Endothelial cell of umbilical vein (primary cell): ENCODE data around the gene ZNF438. TPM values are rescaled to one million over a fixed set of nuclear protein-coding genes. Genes with fewer than 3 reads are reported as not detected.

Experiments
- BruUV-seq: library from RNA; stranded (reverse); fragments of 400-500 nt; replicated peaks from 2 replicates; lab custom pipeline; 2021; lab: Mats Ljungman, UMichigan
- CTCF ChIA-PET: fragments of 300-600, 350-600 bp; sonication (Branson Sonifier 250); formaldehyde crosslinking; loops from one replicate; lab custom pipeline; 2021; ENCODE audit warnings: antibody characterized with exemption, inconsistent platforms; lab: Charles Lee
- POLR2A ChIA-PET: fragments of 300-600, 350-600 bp; sonication (Branson Sonifier 250); formaldehyde crosslinking; loops from one replicate; lab custom pipeline; 2021; ENCODE audit warnings: antibody characterized with exemption, inconsistent platforms; lab: Charles Lee
- DNase-seq: peaks from one replicate; pipeline ENCODE4 v3.0.0-alpha.2; 2011; ENCODE audit warnings: low read depth, low spot score
- FAIRE-seq: peaks from 2 replicates; lab custom pipeline; 2011; peaks lifted over from hg19 to GRCh38; lab: Jason Lieb, UNC
- H2AFZ ChIP-seq: 2 replicates; pipeline ENCODE4 v1.6.0; 2012; ENCODE audit warnings: low read depth, low read length, control low read depth, inconsistent platforms
- H3K27ac ChIP-seq: 2 replicates; pipeline ENCODE4 v1.5.1; 2011; ENCODE audit warnings: low read depth, mild to moderate bottlenecking, control low read depth, low read length, moderate library complexity; ENCODE audit not compliant: insufficient read depth
- H3K27me3 ChIP-seq, 2 experiments: 2 replicates each; pipeline versions ENCODE4 v1.6.0 to v1.6.1; 2011; ENCODE audit warnings: low read length in 2 of 2, mixed read lengths in 1 of 2; ENCODE audit not compliant: control insufficient read depth in 2 of 2, insufficient read depth in 2 of 2
- H3K36me3 ChIP-seq, 2 experiments: 2 replicates in 1 of 2; 3 replicates in 1 of 2; pipeline ENCODE4 v1.5.1; 2011; ENCODE audit warnings: low read length in 2 of 2, mild to moderate bottlenecking in 1 of 2, moderate library complexity in 1 of 2; ENCODE audit not compliant: control insufficient read depth in 2 of 2, insufficient read depth in 2 of 2; ENCODE audit errors: extremely low read depth in 1 of 2
- H3K4me1 ChIP-seq: 3 replicates; pipeline ENCODE4 v1.5.1; 2011; ENCODE audit warnings: mild to moderate bottlenecking, low read length; ENCODE audit not compliant: control insufficient read depth, insufficient read depth; ENCODE audit errors: extremely low read depth
- H3K4me2 ChIP-seq: 2 replicates; pipeline ENCODE4 v1.6.1; 2011; ENCODE audit warnings: low read length, control low read depth, mixed read lengths; ENCODE audit not compliant: insufficient read depth
- H3K4me3 ChIP-seq, 3 experiments: fragments of 200-600 bp in 1 of 3; sonication (generic), shearing (Covaris generic) in 1 of 3; replicated peaks in 1 of 3; 2 replicates each; pipeline ENCODE4 v1.5.1; 2011 to 2016; ENCODE audit warnings: control low read depth in 3 of 3, low read length in 3 of 3, mild to moderate bottlenecking in 2 of 3, inconsistent platforms in 1 of 3, low read depth in 1 of 3, moderate library complexity in 1 of 3; ENCODE audit not compliant: insufficient read depth in 1 of 3
- H3K79me2 ChIP-seq: 2 replicates; pipeline ENCODE4 v1.6.0; 2012; ENCODE audit warnings: low read length, inconsistent platforms; ENCODE audit not compliant: control insufficient read depth, insufficient read depth
- H3K9ac ChIP-seq: replicated peaks from 2 replicates; pipeline ENCODE3; 2011; ENCODE audit warnings: low read length, control low read depth; ENCODE audit not compliant: insufficient read depth; ENCODE audit errors: extremely low read depth
- H3K9me1 ChIP-seq: replicated peaks from 3 replicates; pipeline ENCODE4 v1.6.0; 2011; ENCODE audit warnings: mild to moderate bottlenecking, low read length; ENCODE audit not compliant: control insufficient read depth, insufficient read depth; ENCODE audit errors: extremely low read depth
- H3K9me3 ChIP-seq: replicated peaks from 2 replicates; pipeline ENCODE4 v1.5.1; 2012; ENCODE audit warnings: low read length, inconsistent platforms; ENCODE audit not compliant: control insufficient read depth, insufficient read depth
- H4K20me1 ChIP-seq: replicated peaks from 2 replicates; pipeline ENCODE3; 2011; ENCODE audit warnings: mild to moderate bottlenecking, low read length; ENCODE audit not compliant: control insufficient read depth, insufficient read depth; ENCODE audit errors: extremely low read depth
- CTCF ChIP-seq, 2 donors: IDR thresholded peaks; 1 replicate in 1 of 2; 2 replicates in 1 of 2; pipeline ENCODE4 v1.5.1; 2011; ENCODE audit warnings: low read length in 2 of 2, mild to moderate bottlenecking in 2 of 2, moderate library complexity in 2 of 2, control low read depth in 1 of 2, inconsistent platforms in 1 of 2, low read depth in 1 of 2; ENCODE audit not compliant: insufficient read depth in 1 of 2; ENCODE audit errors: extremely low read depth in 1 of 2
- EZH2 ChIP-seq: IDR thresholded peaks from 2 replicates; pipeline ENCODE4 v1.6.1; 2012; ENCODE audit warnings: borderline replicate concordance, low read depth, mild to moderate bottlenecking, moderate library complexity, low read length, inconsistent platforms; ENCODE audit not compliant: severe bottlenecking
- FOS ChIP-seq: IDR thresholded peaks from 2 replicates; pipeline ENCODE4 v1.6.1; 2011; ENCODE audit warnings: mild to moderate bottlenecking, low read length, moderate library complexity, borderline replicate concordance; ENCODE audit not compliant: insufficient read depth
- GATA2 ChIP-seq: IDR thresholded peaks from 2 replicates; pipeline ENCODE4 v1.7.0; 2011; ENCODE audit warnings: low read depth, mild to moderate bottlenecking, moderate library complexity, mixed read lengths, low read length; ENCODE audit not compliant: insufficient read length, insufficient read depth
- JUN ChIP-seq: IDR thresholded peaks from 2 replicates; pipeline ENCODE4 v1.6.1; 2011; ENCODE audit warnings: borderline replicate concordance, low read depth; ENCODE audit not compliant: insufficient read length, insufficient read depth
- MAX ChIP-seq: IDR thresholded peaks from 2 replicates; pipeline ENCODE4 v1.6.1; 2011; ENCODE audit not compliant: insufficient read depth, insufficient read length
- MYC ChIP-seq: IDR thresholded peaks from one replicate; pipeline ENCODE4 v1.6.1; 2011; ENCODE audit warnings: mild to moderate bottlenecking, low read depth, low read length
- POLR2A ChIP-seq: IDR thresholded peaks from 2 replicates; pipeline ENCODE4 v1.6.1; 2012; ENCODE audit warnings: low read depth, mild to moderate bottlenecking, control low read depth, low read length
- POLR2AphosphoS5 ChIP-seq: IDR thresholded peaks from 2 replicates; pipeline ENCODE4 v1.6.1; 2012; ENCODE audit warnings: low read depth, mild to moderate bottlenecking, control low read depth, low read length, moderate library complexity; ENCODE audit not compliant: insufficient read depth
- dilution Hi-C: fragments of 300-500 bp; cut with MboI; formaldehyde crosslinking; loops from one replicate; pipeline ENCODE4 v1.15.0; 2019; ENCODE audit warnings: low sequenced_read_pairs; ENCODE audit not compliant: extremely low pct_ligation_motif_present
- intact Hi-C: fragments of 100-400 bp; cut with micrococcal nuclease; formaldehyde crosslinking; loops from one replicate; pipeline ENCODE4 v1.10.0; 2022
- polyA plus RNA-seq, 4 experiments: library from polyadenylated mRNA; depleted of rRNA in 3 of 4; stranded (reverse) in 3 of 4; unstranded in 1 of 4; fragments of >200 nt; gene quantifications; 2 replicates each; pipeline versions ENCODE4 v1.2.1 to v1.2.3, GENCODE V29; 2011 to 2012; ENCODE audit warnings: missing spikeins in 1 of 4
- total RNA-seq: library from RNA; stranded (reverse); gene quantifications from 2 replicates; pipeline ENCODE4 v1.2.3, GENCODE V29; 2021

ZNF438 gene
- total and polyA plus RNA-seq, 2 donors (not counting 3 experiments of a cell fraction or from before 2014, with no cell fraction given), result 7.2 to 15.1 TPM

DNA sequence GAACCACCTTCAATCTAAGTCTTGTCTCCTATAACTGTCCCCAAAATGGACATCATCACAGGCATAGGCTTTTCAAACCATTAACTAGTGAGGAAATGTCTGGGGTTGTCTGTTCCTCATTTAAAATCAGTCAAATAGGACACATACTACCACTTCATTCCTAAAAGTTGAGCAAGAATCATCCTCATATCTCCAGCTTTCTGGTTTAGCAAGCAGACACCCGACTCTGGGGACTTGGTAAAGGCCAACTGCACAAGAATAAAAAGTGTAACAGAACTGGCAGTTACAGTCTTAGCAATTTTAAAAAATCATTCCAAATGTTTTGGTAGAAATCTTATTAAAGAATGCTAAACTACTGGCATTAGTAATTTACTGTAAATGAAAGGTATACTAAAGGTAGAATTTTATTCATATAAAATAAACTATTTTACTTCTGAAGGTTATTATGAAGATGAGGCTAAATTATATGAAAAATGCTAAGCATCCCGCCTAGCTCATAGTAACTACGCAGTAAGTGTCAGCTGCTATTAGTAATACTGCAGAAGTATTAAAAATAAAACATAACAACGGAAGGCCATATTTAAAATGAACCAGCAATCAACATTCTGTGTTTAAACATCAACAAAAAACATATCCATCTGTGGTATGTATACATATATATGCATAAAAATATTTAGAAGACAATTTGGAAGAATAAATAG is 60.8 kb downstream of the ZNF438 start:
- BruUV-seq, result no TSS peak
- no peak overlapping the region for H3K27ac ChIP-seq
- H3K79me2 ChIP-seq, result peaks cover 5% of the 10 kb centered on the region
- H3K4me3 ChIP-seq, result no peak overlapping the region
- DNase-seq, result no peak
- peaks cover 25% of the 10 kb centered on the region for H3K4me1 ChIP-seq
- no peak overlapping the region for H3K9ac ChIP-seq
- H2AFZ ChIP-seq, result no peak overlapping the region
- CTCF ChIA-PET, result no interaction called here
- no peaks in the 10 kb centered on the region for H4K20me1 ChIP-seq
- no peaks in the 10 kb centered on the region for H3K36me3 ChIP-seq
- TF ChIP-seq POLR2AphosphoS5, result no peak
- no peak for TF ChIP-seq JUN
- no peak for TF ChIP-seq POLR2A
- no peak for TF ChIP-seq MAX
- TF ChIP-seq CTCF (IDR thresholded peaks at IDR 0.05; ENCODE audit: extremely low read depth in 1 of 2, insufficient read depth in 1 of 2, low read depth in 1 of 2, low read length in 2 of 2), result no peak
- no peak for TF ChIP-seq FOS
- no peak for TF ChIP-seq GATA2
- TF ChIP-seq MYC, result no peak
- TF ChIP-seq EZH2, result no peak
- H3K27me3 ChIP-seq, result no peaks in the 10 kb centered on the region
- no peaks in the 10 kb centered on the region for H3K9me1 ChIP-seq
- dilution Hi-C loops, result no loop called here
- no peaks in the 10 kb centered on the region for H3K9me3 ChIP-seq
- no peak overlapping the region for H3K4me2 ChIP-seq
- intact Hi-C loops, result no loop called here
- POLR2A ChIA-PET, result no interaction called here
- no peak for FAIRE-seq
